Measurements from ENCODE around the gene MOV10L1.
"Not testable (repeated sequence)": the region's sequence is repeated elsewhere in the genome, so short reads cannot be mapped to it uniquely, and the experiment has no call there.

The MOV10L1 gene

GRCh38 chr22:50199251-50199721 is 109.5 kb downstream of the MOV10L1 start:
- DNase-seq (ENCODE audit: insufficient read length, low spot score) (no peak), FAIRE-seq (no peak)

GRCh38 chr22:50199829-50200460 is 110.1 kb downstream of the MOV10L1 start:
- no peak for FAIRE-seq
- DNase-seq (ENCODE audit: insufficient read length, low spot score) = no peak

GRCh38 chr22:50200461-50201190 is 110.8 kb downstream of the MOV10L1 start, which contains the start of gene SELENOO:
Gene SELENOO, plus strand, starts transcription at chr22:50201011. Its CDS starts 26 bp downstream, at chr22:50201037.
- DNase-seq (ENCODE audit: insufficient read length, low spot score) (peak; percentile 100), FAIRE-seq (peak; percentile 28)

- no peak for FAIRE-seq
- no peak for DNase-seq (ENCODE audit: insufficient read length, low spot score)
Observed at GRCh38 chr22:50201191-50202129, 111.7 kb downstream of the MOV10L1 start.

GRCh38 chr22:50202130-50202666 is 112.4 kb downstream of the MOV10L1 start:
- DNase-seq (ENCODE audit: insufficient read length, low spot score) = no peak
- no peak for FAIRE-seq

GRCh38 chr22:50203288-50203687 is 113.5 kb downstream of the MOV10L1 start:
- FAIRE-seq = no peak
- no peak for DNase-seq (ENCODE audit: insufficient read length, low spot score)

GRCh38 chr22:50204571-50204970 is 114.8 kb downstream of the MOV10L1 start:
- no peak for DNase-seq (ENCODE audit: insufficient read length, low spot score)
- no peak for FAIRE-seq

- FAIRE-seq; DNase-seq (ENCODE audit: insufficient read length, low spot score): not testable (repeated sequence)
Observed at GRCh38 chr22:50204998-50205397, 115.2 kb downstream of the MOV10L1 start.

- DNase-seq (ENCODE audit: insufficient read length, low spot score) = no peak
- no peak for FAIRE-seq
Observed at GRCh38 chr22:50205781-50206569, 116.2 kb downstream of the MOV10L1 start.

GRCh38 chr22:50206599-50206998 is 116.8 kb downstream of the MOV10L1 start:
- FAIRE-seq (no peak), DNase-seq (ENCODE audit: insufficient read length, low spot score) (no peak)

GRCh38 chr22:50207383-50208140 is 117.8 kb downstream of the MOV10L1 start:
- FAIRE-seq (no peak), DNase-seq (ENCODE audit: insufficient read length, low spot score) (no peak)

GRCh38 chr22:50208430-50208938 is 118.7 kb downstream of the MOV10L1 start:
- FAIRE-seq = no peak
- DNase-seq (ENCODE audit: insufficient read length, low spot score) = no peak

- FAIRE-seq = no peak
- DNase-seq (ENCODE audit: insufficient read length, low spot score) = no peak
Observed at GRCh38 chr22:50208939-50209892, 119.4 kb downstream of the MOV10L1 start.

- FAIRE-seq (peak; percentile 85), DNase-seq (ENCODE audit: insufficient read length, low spot score) (peak; percentile 97)
Observed at GRCh38 chr22:50209893-50210292, 120.1 kb downstream of the MOV10L1 start.

- no peak for FAIRE-seq
Observed at GRCh38 chr22:50210378-50211139, 120.8 kb downstream of the MOV10L1 start.

GRCh38 chr22:50211147-50211546 is 121.3 kb downstream of the MOV10L1 start:
- DNase-seq (ENCODE audit: insufficient read length, low spot score) (no peak), FAIRE-seq (no peak)

More at GRCh38 chr22:50210378-50211139, 120.8 kb downstream of the MOV10L1 start:
- DNase-seq (ENCODE audit: insufficient read length, low spot score) = no peak
